Cardiac muscle cell (in vitro differentiated cells and primary cell): ENCODE results near the gene COX7A2L. TPM values are rescaled to one million over a fixed set of nuclear protein-coding genes. Genes with fewer than 3 reads are reported as not detected.
"Not testable (repeated sequence)": the region's sequence is repeated elsewhere in the genome, so short reads cannot be mapped to it uniquely, and the experiment has no call there.

Experiments used
- DNase-seq, 2 donors: peaks; one replicate each; pipeline versions ENCODE4 v3.0.0 to v3.0.0-alpha.2; 2010 to 2017; ENCODE audit warnings: low read depth in 1 of 2, low spot score in 1 of 2
- H3K27ac ChIP-seq: fragments of 200-600 bp; sonication (generic); 2 replicates; pipeline ENCODE4 v1.5.1; 2016
- H3K27me3 ChIP-seq: fragments of 200-600 bp; sonication (generic); 2 replicates; pipeline ENCODE4 v1.6.0; 2016; ENCODE audit warnings: control low read depth
- H3K36me3 ChIP-seq: fragments of 200-600 bp; sonication (generic); 2 replicates; pipeline ENCODE4 v1.5.1; 2016; ENCODE audit warnings: control low read depth
- H3K4me1 ChIP-seq: fragments of 200-600 bp; sonication (generic); 2 replicates; pipeline ENCODE4 v1.8.1; 2017; ENCODE audit warnings: low read depth, mild to moderate bottlenecking, mixed run types
- H3K4me3 ChIP-seq: fragments of 200-600 bp; sonication (generic); 2 replicates; pipeline ENCODE4 v1.5.1; 2016; ENCODE audit warnings: mild to moderate bottlenecking
- H3K9me3 ChIP-seq: fragments of 200-600 bp; sonication (generic); 2 replicates; pipeline ENCODE4 v1.5.1; 2017; ENCODE audit warnings: low read depth, mild to moderate bottlenecking, control low read depth
- CTCF ChIP-seq: IDR thresholded peaks from 2 replicates; pipeline ENCODE4 v1.5.1; 2012; ENCODE audit warnings: low read depth, mild to moderate bottlenecking, low read length
- polyA plus RNA-seq: library from polyadenylated mRNA; unstranded; fragments of >200 nt; fragmentation: Nextera tagmentation; extraction: Ambion mirVana; gene quantifications from 2 replicates; pipeline ENCODE4 v1.2.1, GENCODE V29; 2016
- total RNA-seq: library from RNA; depleted of rRNA; stranded (reverse); fragments of >200 nt; gene quantifications from 2 replicates; pipeline ENCODE4 v1.2.3, GENCODE V29; 2016

COX7A2L gene
- total and polyA plus RNA-seq, 2 experiments from 2014 or later, result 152 to 197 TPM

- no peaks in the 10 kb centered on the region for H3K9me3 ChIP-seq
- no peaks in the 10 kb centered on the region for H3K27me3 ChIP-seq
- H3K4me1 ChIP-seq, result no peaks in the 10 kb centered on the region
- peaks cover 40% of the 10 kb centered on the region for H3K36me3 ChIP-seq
- H3K4me3 ChIP-seq, result no peak overlapping the region
- TF ChIP-seq CTCF, result no peak
- no peak for DNase-seq
- no peak overlapping the region for H3K27ac ChIP-seq
Observed at GRCh38 chr2:42335514-42336104, 25.4 kb downstream of the COX7A2L start.

GRCh38 chr2:42334865-42335264 is 26.2 kb downstream of the COX7A2L start:
- not testable (repeated sequence) for H3K4me3 ChIP-seq, H3K4me1 ChIP-seq, DNase-seq, H3K27me3 ChIP-seq, H3K9me3 ChIP-seq
- H3K36me3 ChIP-seq, result peaks cover 47% of the 10 kb centered on the region
- peak overlapping the region; percentile 23 for H3K27ac ChIP-seq

GRCh38 chr2:42334220-42334619 is 26.8 kb downstream of the COX7A2L start:
- no peak for TF ChIP-seq CTCF
- H3K27ac ChIP-seq, result no peak overlapping the region
- H3K27me3 ChIP-seq, result no peaks in the 10 kb centered on the region
- no peaks in the 10 kb centered on the region for H3K4me1 ChIP-seq
- H3K4me3 ChIP-seq, result no peak overlapping the region
- H3K36me3 ChIP-seq, result peaks cover 54% of the 10 kb centered on the region
- DNase-seq, result no peak
- no peaks in the 10 kb centered on the region for H3K9me3 ChIP-seq

GRCh38 chr2:42333579-42333978 is 27.4 kb downstream of the COX7A2L start:
- H3K36me3 ChIP-seq, result peaks cover 58% of the 10 kb centered on the region
- no peak overlapping the region for H3K4me3 ChIP-seq

GRCh38 chr2:42332575-42332974 is 28.4 kb downstream of the COX7A2L start:
- no peak for TF ChIP-seq CTCF
- DNase-seq, result no peak
- Histone ChIP-seq H3K27ac (no peak overlapping the region), H3K9me3 (no peaks in the 10 kb centered on the region), H3K4me3 (no peak overlapping the region), H3K36me3 (peaks cover 60% of the 10 kb centered on the region), H3K27me3 (no peaks in the 10 kb centered on the region), H3K4me1 (no peaks in the 10 kb centered on the region)

More at GRCh38 chr2:42333579-42333978, 27.4 kb downstream of the COX7A2L start:
- no peak for TF ChIP-seq CTCF
- Histone ChIP-seq H3K27ac (no peak overlapping the region), H3K4me1 (no peaks in the 10 kb centered on the region), H3K9me3 (no peaks in the 10 kb centered on the region), H3K27me3 (no peaks in the 10 kb centered on the region)
- DNase-seq, result no peak

- H3K27me3 ChIP-seq, result no peaks in the 10 kb centered on the region
- peaks cover 69% of the 10 kb centered on the region for H3K36me3 ChIP-seq
- H3K4me1 ChIP-seq, result no peaks in the 10 kb centered on the region
- peak in 1 of 2 donors; percentile 20 for DNase-seq
- H3K4me3 ChIP-seq, result no peak overlapping the region
- H3K27ac ChIP-seq, result no peak overlapping the region
- H3K9me3 ChIP-seq, result no peaks in the 10 kb centered on the region
- no peak for TF ChIP-seq CTCF
Observed at GRCh38 chr2:42331569-42332284, 29.3 kb downstream of the COX7A2L start.
